Astrocyte (in vitro differentiated cells and primary cell): ENCODE data around the gene EYA2.

Experiments used
- CTCF ChIP-seq: IDR thresholded peaks from 2 replicates; pipeline ENCODE4 v1.5.1; 2011; ENCODE audit warnings: low read depth, mild to moderate bottlenecking, inconsistent platforms, low read length, moderate library complexity; ENCODE audit not compliant: insufficient read depth
- EZH2 ChIP-seq: IDR thresholded peaks from 2 replicates; pipeline ENCODE4 v1.6.1; 2012; ENCODE audit warnings: mild to moderate bottlenecking, low read length, inconsistent platforms; ENCODE audit not compliant: insufficient read depth

GRCh38 chr20:46890682-46891081, 4.0 kb upstream of the EYA2 start:
- TF ChIP-seq CTCF (no peak), EZH2 (no peak)
